H1 (cell line): ENCODE measurements around the gene GTF3C2.

Experiments
- CHD2 ChIP-seq: IDR thresholded peaks from 2 replicates; pipeline ENCODE4 v1.6.1; 2012; ENCODE audit warnings: low read length, improper control_type of control experiment
- CTCF ChIP-seq, 3 experiments: IDR thresholded peaks; 1 replicate in 2 of 3; 2 replicates in 1 of 3; pipeline versions ENCODE4 v1.5.1 to v1.6.1; 2011; ENCODE audit warnings: low read length in 3 of 3, mild to moderate bottlenecking in 3 of 3, inconsistent platforms in 2 of 3, low read depth in 1 of 3, moderate library complexity in 1 of 3; ENCODE audit not compliant: insufficient read depth in 1 of 3; ENCODE audit errors: control extremely low read depth in 1 of 3
- E2F6 ChIP-seq: IDR thresholded peaks from 2 replicates; pipeline ENCODE4 v1.6.1; 2012; ENCODE audit warnings: inconsistent platforms
- GABPA ChIP-seq: IDR thresholded peaks from 2 replicates; pipeline ENCODE4 v1.6.1; 2011; ENCODE audit warnings: mild to moderate bottlenecking, low read length, moderate library complexity, borderline replicate concordance; ENCODE audit not compliant: insufficient read depth

GRCh38 chr2:27320958-27321543 is 35.5 kb downstream of the GTF3C2 start:
- TF ChIP-seq CTCF (IDR thresholded peaks at IDR 0.05; ENCODE audit: control extremely low read depth in 1 of 3, insufficient read depth in 1 of 3, low read depth in 1 of 3, low read length in 3 of 3): peak in 2 of 3 experiments; percentile 54 to 56; a peak in 3 of 4 replicates
- no peak for TF ChIP-seq GABPA
- no peak for TF ChIP-seq E2F6
- no peak for TF ChIP-seq CHD2
